ENCODE data around the gene CHCHD6.

DNA sequence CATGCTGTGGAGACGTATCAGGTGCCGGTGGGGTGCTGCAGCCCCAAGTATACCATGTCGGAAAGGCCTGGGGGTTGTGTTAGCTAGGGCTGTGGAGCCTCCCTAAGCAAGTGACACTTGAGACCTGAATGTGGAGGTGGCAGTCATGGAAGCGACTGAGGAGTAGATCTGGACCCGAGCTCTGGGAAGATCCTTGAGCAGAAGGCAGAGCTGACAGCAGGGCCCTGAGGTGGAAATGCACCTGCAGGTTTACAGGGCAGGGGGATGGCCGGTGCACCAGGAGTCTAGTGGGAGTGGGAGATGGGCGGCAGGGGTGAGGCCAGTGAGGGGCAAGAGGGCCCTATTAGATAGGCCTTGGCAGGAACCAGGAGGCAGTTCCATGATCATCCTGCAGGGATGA lies 187.1 kb downstream of the CHCHD6 start:
- TF ChIP-seq POLR2AphosphoS5 (IDR thresholded peaks at IDR 0.05; ENCODE audit: low read depth, low read length) (no peak), POLR2A (IDR thresholded peaks at IDR 0.05; ENCODE audit: low read depth, low read length) (no peak), TAF1 (IDR thresholded peaks at IDR 0.05; ENCODE audit: borderline replicate concordance, low read depth, low read length) (no peak)

Data from GM12892 (cell line).